Mammary epithelial cell (primary cell): ENCODE data around the gene SGCB.

Source experiments
- EZH2 ChIP-seq: IDR thresholded peaks from 2 replicates; pipeline ENCODE4 v1.6.1; 2012; ENCODE audit warnings: low read length, inconsistent platforms, borderline replicate concordance
- TF ChIP-seq, protein P1 (sequence below), 2 donors: IDR thresholded peaks in 1 of 2; conservative IDR thresholded peaks in 1 of 2; 2 replicates each; pipeline ENCODE4 v1.5.1; 2011 to 2012; ENCODE audit warnings: inconsistent platforms in 2 of 2, low read length in 2 of 2, mild to moderate bottlenecking in 2 of 2, control low read depth in 1 of 2, low read depth in 1 of 2; ENCODE audit not compliant: insufficient read depth in 1 of 2; ENCODE audit errors: extremely low read depth in 1 of 2

DNA sequence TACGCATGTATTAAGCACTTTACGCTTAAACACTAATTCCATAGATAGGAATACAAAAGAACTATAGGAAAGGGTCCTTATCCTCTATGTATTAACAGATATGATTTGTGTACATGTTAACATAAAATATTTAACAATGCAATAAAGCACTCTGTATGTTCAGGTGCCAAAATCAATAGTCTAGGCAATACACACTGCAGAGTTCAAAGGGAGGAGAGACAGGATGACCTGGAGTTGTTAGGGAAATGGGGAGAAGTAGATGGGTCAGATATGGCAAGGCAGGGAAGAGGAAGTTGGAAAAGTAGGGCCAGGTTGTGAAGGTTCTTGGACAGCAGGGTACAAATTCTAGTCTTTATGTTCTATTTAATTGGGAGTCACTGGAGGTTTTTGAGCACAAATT, 2.9 kb downstream of the SGCB start:
- TF ChIP-seq, protein P1, sequence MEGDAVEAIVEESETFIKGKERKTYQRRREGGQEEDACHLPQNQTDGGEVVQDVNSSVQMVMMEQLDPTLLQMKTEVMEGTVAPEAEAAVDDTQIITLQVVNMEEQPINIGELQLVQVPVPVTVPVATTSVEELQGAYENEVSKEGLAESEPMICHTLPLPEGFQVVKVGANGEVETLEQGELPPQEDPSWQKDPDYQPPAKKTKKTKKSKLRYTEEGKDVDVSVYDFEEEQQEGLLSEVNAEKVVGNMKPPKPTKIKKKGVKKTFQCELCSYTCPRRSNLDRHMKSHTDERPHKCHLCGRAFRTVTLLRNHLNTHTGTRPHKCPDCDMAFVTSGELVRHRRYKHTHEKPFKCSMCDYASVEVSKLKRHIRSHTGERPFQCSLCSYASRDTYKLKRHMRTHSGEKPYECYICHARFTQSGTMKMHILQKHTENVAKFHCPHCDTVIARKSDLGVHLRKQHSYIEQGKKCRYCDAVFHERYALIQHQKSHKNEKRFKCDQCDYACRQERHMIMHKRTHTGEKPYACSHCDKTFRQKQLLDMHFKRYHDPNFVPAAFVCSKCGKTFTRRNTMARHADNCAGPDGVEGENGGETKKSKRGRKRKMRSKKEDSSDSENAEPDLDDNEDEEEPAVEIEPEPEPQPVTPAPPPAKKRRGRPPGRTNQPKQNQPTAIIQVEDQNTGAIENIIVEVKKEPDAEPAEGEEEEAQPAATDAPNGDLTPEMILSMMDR (conservative IDR thresholded peaks at IDR 0.05 in 1 of 2, IDR thresholded peaks at IDR 0.05 in 1 of 2; ENCODE audit: extremely low read depth in 1 of 2, insufficient read depth in 1 of 2, low read depth in 1 of 2, low read length in 2 of 2), result no peak
- no peak for TF ChIP-seq EZH2
